HG03460 (cell line): ENCODE measurements around the gene MACROD1.

ENCODE experiments used
- ATAC-seq: cut with Tn5 transposase; IDR thresholded peaks from one replicate; pipeline ENCODE4 v1.9.1; 2021; ENCODE audit not compliant: unreplicated experiment

Gene MACROD1

GRCh38 chr11:64131683-64132190 is 34.2 kb downstream of the MACROD1 start:
- no peak for ATAC-seq

- ATAC-seq, result no peak
Measured at GRCh38 chr11:64130618-64131017, 35.3 kb downstream of the MACROD1 start.

GRCh38 chr11:64129403-64129802 is 36.5 kb downstream of the MACROD1 start:
- no peak for ATAC-seq

- ATAC-seq, result no peak
Measured at GRCh38 chr11:64128255-64129006, 37.5 kb downstream of the MACROD1 start.

GRCh38 chr11:64127267-64128072 is 38.4 kb downstream of the MACROD1 start:
- no peak for ATAC-seq

- no peak for ATAC-seq
Measured at GRCh38 chr11:64126796-64127195, 39.1 kb downstream of the MACROD1 start.

GRCh38 chr11:64126371-64126770 is 39.5 kb downstream of the MACROD1 start:
- no peak for ATAC-seq

GRCh38 chr11:64125676-64126075 is 40.2 kb downstream of the MACROD1 start:
- no peak for ATAC-seq

- no peak for ATAC-seq
Measured at GRCh38 chr11:64124147-64124546, 41.8 kb downstream of the MACROD1 start.

- no peak for ATAC-seq
Measured at GRCh38 chr11:64123679-64124078, 42.2 kb downstream of the MACROD1 start.

- ATAC-seq, result no peak
Measured at GRCh38 chr11:64122411-64123410, 43.2 kb downstream of the MACROD1 start.

- no peak for ATAC-seq
Measured at GRCh38 chr11:64121663-64122410, 44.1 kb downstream of the MACROD1 start.

GRCh38 chr11:64120951-64121569 is 44.9 kb downstream of the MACROD1 start:
- no peak for ATAC-seq

- ATAC-seq, result no peak
Measured at GRCh38 chr11:64119700-64120099, 46.2 kb downstream of the MACROD1 start.

- ATAC-seq, result no peak
Measured at GRCh38 chr11:64118876-64119665, 46.8 kb downstream of the MACROD1 start.

GRCh38 chr11:64117763-64118459 is 48.0 kb downstream of the MACROD1 start:
- ATAC-seq, result no peak

GRCh38 chr11:64115531-64116522 is 50.1 kb downstream of the MACROD1 start:
- no peak for ATAC-seq
